Stimulated activated CD4-positive, alpha-beta T cell treated with anti-CD3 and anti-CD28 coated beads, Interleukin-12 subunit alpha, Interleukin-12 subunit beta, amount 100 ng/mL, for 4 hours (primary cell): ENCODE data around the gene TMEM128.
"Not testable (repeated sequence)": the region's sequence is repeated elsewhere in the genome, so short reads cannot be mapped to it uniquely, and the experiment has no call there.

Experiments
- DNase-seq: peaks from one replicate; pipeline ENCODE4 v3.0.0-alpha.2; 2020

TMEM128 gene, protein sequence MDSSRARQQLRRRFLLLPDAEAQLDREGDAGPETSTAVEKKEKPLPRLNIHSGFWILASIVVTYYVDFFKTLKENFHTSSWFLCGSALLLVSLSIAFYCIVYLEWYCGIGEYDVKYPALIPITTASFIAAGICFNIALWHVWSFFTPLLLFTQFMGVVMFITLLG

DNA sequence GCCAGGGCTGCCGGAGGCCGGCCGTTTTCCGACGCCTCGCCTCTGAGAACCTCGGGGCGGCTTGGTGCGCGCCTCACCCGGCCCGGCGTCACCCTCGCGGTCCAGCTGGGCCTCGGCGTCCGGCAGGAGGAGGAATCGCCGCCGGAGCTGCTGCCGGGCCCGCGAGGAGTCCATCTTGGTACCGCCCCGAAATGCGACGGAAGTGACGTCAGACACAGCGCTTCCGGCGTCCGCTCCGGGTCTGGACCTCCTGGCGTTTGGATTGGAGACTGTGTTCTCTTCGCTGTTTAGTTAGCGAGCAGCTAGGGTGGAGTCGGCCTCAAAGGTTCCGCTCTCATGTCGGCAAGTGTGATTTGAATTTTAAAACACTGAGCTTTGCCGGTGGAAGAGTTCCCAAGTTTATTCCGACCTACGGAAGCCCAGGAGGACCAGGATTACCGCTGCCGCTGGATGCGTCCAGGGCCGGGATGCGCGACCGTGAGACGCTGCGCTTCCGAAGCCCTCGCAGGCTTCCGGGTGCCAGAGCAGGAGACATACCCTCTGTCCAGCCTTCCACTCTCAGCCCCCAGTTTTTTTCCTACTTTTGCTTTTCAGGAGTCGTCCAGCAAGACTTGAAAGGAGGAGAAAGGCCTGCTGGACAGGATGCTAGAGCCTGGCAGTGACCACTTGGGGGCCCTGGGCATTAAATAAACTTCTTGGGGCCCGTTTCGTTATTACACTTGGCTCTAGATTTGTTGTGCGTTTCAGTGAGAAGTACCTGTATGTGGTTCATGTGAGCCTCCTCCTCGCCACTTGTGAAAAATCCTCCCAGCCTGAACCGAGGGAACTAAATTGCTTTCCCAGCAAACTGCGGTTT, at the start of gene TMEM128:
Gene TMEM128 (minus strand): TSS at position 195 of the 856 bp plus-strand sequence. CDS start 21 bp downstream, at position 174.
- DNase-seq, result peak; percentile 86

DNA sequence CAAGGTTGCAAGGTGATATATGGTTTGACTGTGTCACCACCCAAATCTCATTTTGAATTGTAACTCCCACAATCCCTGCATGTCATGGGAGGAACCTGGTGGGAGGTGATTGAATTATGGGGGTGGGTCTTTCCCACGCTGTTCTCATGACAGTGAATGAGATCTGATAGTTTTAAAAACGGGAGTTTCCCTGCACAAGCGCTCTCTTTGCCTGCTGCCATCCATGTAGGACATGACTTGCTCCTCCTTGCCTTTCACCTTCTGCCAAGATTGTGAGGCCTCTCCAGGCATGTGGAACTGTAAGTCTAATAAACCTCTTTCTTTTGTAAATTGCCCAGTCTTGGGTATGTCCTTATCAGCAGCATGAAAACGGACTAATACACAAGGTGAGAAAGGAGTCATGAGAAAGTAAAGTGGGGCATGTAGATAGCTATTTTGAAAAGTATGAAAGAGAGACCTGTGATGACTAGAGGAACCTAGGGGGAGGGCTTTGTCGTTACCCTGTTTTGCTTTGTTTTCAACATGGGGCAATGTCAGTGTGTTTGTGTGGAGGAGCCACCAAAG, 48.3 kb upstream of the TMEM128 start:
- no peak for DNase-seq

DNA sequence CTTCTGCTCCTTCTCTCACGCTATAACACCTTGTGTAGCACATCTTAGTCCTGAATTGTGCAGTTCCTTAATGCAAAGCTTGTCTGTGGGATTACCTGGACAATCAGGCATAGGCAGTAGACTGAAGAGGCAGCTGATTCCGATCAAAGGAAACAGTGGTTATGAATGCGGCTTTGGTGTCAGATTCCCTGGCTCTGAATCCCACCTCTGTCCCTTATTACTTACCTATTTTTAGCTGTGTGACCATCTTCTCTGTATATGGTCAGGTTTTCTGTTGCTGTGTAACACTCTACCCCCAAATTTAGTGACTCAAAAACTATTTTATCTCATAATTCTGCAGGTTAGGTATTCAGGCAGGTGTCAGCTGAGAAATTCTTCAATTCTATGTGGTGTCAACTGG, 45.3 kb upstream of the TMEM128 start:
- DNase-seq, result no peak

DNA sequence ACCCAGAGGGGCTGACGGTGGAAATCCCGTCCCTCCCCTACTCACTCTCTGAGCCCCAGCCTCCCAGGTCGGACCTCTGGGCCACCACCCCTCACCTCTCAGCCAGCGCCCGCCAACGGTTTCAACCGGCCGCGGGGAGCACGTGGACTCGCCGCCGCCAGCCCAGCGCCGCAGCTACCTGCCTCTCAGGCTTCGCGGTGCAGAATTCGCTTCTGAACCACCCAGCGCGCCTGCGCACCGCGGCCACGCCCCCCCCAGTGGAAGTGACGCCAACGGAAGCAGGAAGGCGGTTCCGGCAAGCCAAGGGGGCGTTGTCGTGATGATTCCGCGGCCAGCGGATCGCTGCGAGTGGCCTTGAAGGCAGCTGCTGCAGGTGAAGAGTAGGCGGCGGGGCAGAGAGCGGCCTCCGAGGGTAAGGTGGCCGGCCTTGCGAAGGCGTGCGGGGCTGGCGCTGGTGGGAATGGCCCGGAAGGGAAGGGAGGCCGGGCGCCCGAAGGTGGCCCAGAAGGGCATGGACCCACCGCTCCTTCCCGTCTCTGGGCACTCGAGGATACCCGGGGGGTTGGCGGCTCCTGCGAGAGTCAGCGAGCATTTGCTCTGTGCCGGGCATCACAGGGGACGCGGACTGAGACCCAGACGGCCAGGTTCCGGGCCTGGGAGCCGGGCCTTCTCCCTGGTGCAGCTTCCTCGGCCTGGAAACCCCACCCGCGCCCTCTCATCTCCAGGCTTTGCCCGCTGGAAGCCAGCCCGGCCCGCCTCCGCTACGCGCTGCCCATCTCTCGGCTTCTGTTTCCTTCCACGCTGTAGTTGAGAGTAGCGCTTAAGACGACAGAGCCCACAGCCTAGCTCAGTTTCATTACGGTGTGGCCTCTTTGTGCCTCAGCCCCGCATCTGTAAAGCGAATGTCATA, 42.2 kb upstream of the TMEM128 start, which contains the start of the genes LYAR and ZBTB49:
Gene LYAR (minus strand): TSS at position 214 of the 910 bp plus-strand sequence. CDS start 6,412 bp downstream, outside the sequence.
Gene ZBTB49 (plus strand): TSS at position 311 of the 910 bp plus-strand sequence. CDS start 9,695 bp downstream, outside the sequence.
- peak; percentile 96 for DNase-seq

DNA sequence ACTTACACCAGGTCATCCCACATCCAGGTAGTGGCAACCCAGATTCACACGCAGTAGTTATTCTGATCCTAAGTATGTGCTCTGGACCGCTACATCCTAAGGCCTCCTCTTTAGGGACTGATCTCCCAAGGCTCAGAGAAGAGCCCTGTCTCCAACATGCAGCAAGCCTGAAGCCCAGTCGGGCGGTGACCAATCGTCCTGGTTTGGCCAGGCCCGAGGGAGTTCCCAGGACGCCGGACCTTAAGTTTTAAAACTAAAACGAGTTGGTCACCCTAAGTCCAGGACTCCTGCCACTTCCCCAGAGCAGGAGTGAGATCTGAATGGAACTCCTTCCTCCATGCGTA, 41.5 kb upstream of the TMEM128 start:
- no peak for DNase-seq

DNA sequence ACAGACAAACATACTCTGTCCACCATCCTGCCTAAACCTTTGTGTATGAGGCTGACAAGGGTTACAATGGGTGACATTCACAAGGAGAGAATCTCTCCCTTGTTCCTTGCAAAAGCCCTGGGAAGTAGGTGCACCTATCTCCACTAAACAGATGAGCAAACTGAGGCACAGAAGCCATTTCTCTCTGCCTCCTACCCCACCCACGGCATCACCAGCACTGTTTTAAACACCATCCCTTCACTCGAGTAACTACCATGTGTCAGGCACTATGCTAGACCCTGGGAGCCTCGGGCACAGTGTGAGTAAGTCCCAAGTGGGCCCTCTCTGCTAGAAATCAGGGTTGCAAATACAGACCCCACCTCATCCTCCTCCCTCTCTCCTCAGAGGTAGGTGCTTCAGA, 41.0 kb upstream of the TMEM128 start:
- no peak for DNase-seq

DNA sequence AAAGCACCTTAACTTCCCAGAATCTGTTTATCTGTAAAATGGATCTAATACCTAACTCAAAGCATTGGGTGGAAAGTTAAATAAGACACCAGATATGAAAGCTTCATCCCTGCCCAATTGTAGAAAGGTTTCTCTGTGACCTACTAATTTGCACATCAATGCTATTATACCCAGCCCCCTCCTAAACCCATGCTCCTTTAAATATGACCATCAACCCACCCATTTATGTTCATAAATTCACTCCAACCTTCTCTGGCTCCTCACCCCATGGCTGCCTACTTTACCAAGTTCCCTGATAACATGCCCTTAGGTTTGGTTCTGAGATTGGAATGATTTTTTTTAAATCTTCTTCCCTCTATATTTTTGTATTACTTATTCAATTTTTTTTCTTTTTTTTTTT, 40.1 kb upstream of the TMEM128 start:
- DNase-seq, result no peak

DNA sequence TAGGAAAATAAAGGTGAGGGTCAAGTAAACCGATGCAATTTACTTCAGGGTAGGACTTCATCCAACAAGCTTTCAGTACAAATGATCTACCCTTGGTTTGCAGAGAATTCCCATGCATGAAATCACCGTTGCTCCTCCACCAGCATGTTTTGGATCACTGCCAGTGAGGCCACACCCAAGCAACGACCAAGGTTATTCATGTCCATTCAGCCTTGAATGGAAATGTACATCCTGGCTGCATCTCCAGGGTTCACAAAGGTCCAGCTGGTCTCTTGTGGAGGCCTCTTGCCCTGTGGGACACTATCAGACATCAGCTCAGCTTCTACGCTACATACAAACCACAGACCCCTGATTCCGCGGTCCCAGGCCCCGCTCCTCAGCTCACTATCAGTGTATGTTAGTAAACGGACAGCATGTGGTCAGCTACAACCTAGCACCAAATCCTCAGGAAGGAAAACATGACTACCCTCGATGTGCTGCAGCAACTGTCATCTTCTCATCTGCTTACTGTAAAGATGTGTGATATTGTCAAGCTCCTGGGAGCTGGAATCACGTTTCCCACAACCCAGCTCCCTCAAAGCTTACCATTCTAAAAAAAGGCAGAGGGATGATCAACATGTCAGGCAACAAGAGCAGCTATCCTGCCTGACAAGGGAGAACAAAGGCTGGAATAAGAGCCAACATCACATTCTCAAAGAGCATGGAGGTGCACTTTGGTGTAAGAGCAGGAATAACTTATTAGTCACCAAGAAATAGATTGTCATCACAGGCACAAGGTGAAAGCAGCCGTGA, 37.0 kb upstream of the TMEM128 start:
- DNase-seq, result no peak

DNA sequence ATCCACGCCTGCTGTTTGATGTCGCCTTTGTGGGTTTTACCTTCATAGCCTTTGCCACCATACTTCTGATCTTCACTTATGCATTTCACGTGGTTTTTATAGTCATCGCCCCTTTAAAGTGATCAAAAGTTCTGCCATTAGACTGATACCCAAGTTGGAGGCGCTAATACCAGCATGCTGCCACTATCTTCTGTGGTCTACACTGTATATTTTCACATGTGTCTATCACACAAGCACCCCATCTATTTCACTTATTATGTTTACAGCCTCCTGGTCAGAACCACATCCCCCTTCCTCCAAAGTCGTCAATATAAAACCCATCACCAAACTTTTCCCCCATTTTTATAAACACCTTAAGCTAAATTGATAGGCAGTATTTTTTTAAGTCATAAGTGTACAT, 33.8 kb upstream of the TMEM128 start:
- DNase-seq, result no peak

DNA sequence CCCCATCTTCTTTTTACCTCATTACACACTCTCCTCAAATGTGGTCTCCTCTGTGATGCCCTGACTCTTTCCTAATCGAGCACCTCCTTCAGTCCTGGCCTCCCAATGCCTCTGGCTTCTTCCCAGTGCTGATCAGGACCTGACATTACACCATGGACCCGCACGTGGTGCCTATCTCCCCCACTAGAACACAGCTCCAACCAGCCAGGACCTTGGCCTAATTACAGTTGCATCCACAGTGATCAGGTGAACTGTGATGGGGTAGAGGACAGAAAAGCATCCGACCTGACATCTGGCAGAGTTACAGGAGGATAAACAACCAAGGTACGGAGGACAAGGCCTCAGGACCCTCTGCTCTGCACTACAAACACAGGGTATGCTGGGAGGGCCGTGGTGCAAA, 29.5 kb upstream of the TMEM128 start:
- no peak for DNase-seq

DNA sequence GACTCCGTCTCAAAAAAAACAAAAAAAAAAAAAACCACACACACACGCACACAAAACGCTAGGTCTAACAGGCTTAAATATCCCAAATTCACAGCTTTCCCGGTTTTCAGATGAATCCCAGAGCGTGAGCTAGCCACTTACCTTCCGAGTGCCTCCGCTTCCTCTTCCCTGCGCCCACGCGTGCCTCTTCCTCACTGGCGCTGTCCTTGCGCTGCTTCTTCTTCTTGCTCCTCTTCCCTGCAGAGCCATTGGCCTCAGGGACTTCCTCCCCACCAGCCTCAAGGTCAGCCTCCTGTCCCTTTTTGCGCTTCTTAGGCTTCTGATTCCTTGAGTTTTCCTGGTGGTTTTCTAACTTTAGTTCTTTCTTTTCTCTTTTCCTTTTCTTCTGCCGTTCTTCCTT, 26.2 kb upstream of the TMEM128 start:
- no peak for DNase-seq

DNA sequence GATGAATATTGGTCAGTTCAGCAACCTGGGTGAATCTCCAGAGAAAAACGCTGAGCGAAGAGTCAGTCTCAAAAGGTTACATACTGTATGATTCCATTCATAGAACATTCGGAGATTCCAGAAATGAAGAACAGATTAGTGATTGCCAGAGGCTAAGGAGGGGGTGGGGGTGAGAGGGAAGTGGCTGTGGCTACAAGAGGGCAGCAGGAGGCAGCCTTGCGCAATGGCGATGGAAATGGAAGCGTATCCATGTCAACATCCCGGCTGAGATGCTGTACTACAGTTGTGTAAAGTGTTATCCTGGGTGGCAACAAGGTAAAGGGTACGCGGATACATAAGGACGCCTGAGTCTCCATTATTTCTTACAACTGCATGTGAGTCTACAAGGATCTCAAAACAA, 23.9 kb upstream of the TMEM128 start:
- no peak for DNase-seq

DNA sequence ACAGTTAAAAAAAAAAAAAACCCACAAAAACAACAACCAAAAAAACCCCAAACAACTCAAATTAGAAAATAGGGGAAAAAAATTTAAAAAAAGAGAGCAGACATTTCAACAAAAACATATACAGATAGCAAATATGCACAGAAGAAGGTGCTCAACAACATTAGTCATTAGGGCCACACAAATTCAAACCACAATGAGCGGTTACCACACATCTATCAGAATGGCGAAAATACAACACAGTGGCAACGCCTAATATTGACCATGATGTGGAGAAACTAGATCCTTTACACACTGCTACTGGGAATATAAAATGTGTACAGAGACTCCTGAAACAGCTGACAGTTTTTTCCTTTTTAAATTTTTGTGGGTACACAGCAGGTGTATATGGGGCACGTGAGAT, 22.5 kb upstream of the TMEM128 start:
- DNase-seq, result no peak

DNA sequence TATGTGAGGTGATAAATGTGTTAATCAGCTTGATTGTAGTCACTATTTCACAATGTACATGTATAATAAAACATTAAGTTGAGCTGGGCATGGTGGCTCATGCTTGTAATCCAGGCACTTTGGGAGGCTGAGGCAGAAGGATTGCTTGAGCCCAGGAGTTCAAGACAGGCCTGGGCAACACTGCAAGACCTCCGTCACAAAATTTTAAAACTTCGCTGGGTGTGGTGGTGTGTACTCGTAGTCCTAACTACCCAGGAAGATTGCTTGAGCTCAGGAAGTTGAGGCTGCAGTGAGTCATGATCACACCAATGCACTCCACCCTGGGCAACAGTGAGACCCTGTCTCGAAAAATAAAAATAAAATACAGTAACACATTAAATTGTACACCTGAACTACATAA, 21.8 kb upstream of the TMEM128 start:
- no peak for DNase-seq

DNA sequence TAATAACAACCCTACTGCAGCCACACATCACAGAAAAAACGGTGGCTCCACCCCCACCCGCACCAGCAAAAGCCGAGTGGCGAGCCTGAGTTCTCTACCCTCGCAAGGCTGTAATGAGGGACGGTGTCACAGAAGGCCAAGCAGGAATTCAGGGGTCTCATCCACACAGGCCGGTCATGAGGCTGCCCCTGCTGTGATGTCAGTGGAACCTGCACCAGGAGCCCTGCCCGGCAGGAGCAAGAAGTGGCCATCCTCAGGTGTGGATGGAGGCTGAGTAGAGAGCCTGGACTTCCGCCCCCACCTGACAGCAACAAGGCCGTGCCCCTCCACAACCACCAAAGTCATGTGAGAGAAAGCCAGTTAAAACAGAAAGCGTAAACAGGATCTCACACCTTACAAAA, 21.3 kb upstream of the TMEM128 start:
- no peak for DNase-seq

DNA sequence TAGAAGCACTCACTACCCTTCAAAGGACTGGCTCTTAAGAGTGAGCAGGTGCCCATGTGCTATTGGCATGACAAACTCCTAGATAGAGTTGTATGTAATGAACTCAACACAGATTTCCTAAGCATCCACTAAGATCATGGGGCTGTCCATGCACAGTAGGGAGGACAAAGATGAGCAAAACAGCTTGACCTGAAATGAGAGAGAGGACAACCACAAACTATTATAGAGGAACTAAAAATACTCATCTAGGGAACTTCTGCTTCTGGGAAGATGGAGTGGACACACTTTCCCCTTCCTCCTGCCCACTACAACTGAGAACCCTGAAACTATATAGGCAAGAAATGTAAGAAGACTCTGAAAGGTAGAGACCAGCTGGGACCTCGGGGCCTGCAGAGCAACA, 20.8 kb upstream of the TMEM128 start:
- DNase-seq, result no peak

DNA sequence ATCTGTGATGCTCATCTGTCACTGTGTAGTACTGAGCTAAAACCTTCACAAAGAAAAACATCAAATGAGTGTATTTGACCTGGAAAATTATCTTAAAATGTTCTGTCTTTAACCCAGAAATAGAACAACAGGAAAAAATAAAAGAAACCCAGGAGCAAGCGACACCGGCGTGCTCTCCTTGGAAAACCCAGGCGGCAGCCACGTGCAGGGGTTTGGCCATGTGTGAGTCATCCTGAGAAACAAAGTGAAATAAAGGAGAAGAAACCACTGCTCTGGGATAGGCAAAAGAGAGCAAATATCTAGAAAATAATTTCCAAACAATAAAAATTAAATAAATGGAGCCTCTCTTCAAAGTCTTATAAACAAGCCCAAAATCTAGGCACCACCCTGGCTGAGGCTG, 20.0 kb upstream of the TMEM128 start:
- no peak for DNase-seq

DNA sequence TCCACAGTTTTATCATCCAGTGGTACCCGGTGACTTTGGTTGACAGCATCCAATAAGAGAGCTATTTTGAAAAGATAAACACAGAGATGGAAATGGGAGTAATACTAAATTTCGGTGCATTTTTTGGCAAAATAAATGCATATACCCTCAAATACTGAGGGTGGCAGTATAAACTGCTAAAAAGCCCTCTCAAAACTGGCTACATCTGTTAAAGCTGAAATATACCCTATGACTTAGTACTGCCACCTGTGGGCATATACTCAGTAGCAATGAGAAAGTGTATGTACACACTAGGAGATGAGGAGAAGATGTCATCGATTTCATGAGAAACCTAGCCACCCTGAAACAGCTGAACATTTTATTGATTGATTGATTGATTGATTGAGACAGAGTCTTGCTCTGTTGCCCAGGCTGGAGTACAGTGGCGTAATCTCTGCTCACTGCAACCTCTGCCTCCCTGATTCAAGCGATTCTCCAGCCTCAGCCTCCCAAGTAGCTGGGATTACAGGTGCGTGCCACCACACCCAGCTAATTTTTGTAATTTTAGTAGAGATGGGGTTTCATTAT, 12.2 kb upstream of the TMEM128 start:
- no peak for DNase-seq

DNA sequence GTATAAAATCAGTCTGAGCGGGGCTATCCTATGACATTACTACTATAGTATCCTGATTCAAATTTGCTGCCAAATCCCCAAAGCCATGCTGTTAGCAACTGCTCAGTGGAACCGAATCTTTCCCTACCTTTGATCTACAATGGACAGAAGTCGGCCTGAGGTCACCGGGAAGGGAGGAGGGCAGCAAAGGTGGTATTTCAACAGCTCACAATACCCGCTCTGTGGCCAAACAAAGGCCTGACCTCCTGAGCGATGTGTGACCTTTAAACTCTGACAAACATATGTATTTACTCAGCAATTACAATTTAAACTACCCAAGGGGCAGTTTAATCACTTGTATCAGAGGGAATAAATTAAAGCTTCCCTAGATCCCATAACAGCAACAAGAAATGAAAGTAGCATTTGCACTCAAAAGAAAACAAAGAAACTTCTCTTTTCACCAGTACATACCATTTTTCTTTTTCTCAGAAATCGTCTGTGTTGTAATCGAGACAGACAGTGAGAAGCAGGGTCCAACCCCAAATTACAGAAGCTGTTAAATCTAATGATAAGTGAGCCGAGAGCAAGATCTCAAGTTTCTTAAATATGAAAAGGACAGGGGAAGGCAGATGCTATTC, 11.6 kb upstream of the TMEM128 start:
- no peak for DNase-seq

DNA sequence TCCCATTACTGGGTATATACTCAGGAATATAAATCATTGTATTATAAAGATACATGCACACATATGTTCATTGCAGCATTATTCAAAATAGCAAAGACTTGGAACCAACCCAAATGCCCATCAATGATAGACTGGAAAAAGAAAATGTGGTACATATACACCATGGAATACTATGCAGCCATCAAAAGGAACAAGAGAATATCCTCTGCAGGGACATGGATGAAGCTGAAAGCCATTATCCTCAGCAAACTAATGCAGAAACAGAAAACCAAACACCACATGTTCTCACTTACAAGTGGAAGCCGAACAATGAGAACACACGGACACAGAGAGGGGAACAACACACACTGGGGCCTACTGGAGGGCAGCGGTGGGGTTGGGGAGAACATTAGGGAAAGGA, 9.7 kb upstream of the TMEM128 start:
- not testable (repeated sequence) for DNase-seq

DNA sequence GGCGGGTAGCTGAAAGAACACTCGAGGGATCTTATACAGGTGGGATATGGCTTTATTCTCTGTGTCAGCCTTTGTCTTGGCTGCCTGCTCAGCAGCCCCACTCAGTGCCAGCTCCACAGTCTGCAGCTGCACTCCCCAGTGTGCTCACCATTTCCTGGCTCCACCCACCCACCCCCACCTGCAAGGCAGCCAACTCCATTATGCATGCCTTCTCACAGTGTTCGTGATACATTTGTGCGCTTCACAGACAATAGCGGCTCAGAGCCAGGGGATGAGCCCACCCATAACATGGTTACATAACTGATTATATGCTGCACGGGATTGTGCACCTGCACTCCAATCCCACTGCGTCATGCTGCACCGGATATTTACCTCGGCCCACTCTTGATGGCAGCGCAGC, 8.8 kb upstream of the TMEM128 start:
- DNase-seq, result no peak
